H9 (cell line): ENCODE measurements around the gene KCNA2. TPM values are rescaled to one million over a fixed set of nuclear protein-coding genes. Genes with fewer than 3 reads are reported as not detected.

Experiments used
- DNase-seq: peaks from one replicate; pipeline ENCODE4 v3.0.0-alpha.2; 2017
- H2AFZ ChIP-seq: one replicate; pipeline ENCODE4 v1.6.1; 2013; ENCODE audit warnings: mild to moderate bottlenecking, low read length, control low read depth, moderate library complexity
- H2AK5ac ChIP-seq: 2 replicates; pipeline ENCODE4 v1.6.1; 2013; ENCODE audit warnings: low read length, control low read depth, mixed read lengths; ENCODE audit not compliant: insufficient read length
- H2BK120ac ChIP-seq: one replicate; pipeline ENCODE4 v1.6.1; 2013; ENCODE audit warnings: low read depth, mild to moderate bottlenecking, low read length, control low read depth, inconsistent platforms; ENCODE audit not compliant: poor library complexity, severe bottlenecking
- H2BK12ac ChIP-seq: 2 replicates; pipeline ENCODE4 v1.6.1; 2013; ENCODE audit warnings: low read length, control low read depth, mixed read lengths, low read depth; ENCODE audit not compliant: insufficient read length
- H2BK15ac ChIP-seq: 2 replicates; pipeline ENCODE4 v1.6.1; 2013; ENCODE audit warnings: low read depth, low read length, control low read depth
- H2BK20ac ChIP-seq: one replicate; pipeline ENCODE4 v1.6.1; 2013; ENCODE audit warnings: low read depth, mild to moderate bottlenecking, low read length, control low read depth, inconsistent platforms; ENCODE audit not compliant: poor library complexity, severe bottlenecking
- H2BK5ac ChIP-seq: 2 replicates; pipeline ENCODE4 v1.6.1; 2013; ENCODE audit warnings: low read length, control low read depth, mixed read lengths; ENCODE audit not compliant: insufficient read length
- H3K14ac ChIP-seq: 2 replicates; pipeline ENCODE4 v1.6.1; 2013; ENCODE audit warnings: low read length, control low read depth; ENCODE audit not compliant: insufficient read depth
- H3K18ac ChIP-seq: 2 replicates; pipeline ENCODE4 v1.6.1; 2013; ENCODE audit warnings: low read depth, mild to moderate bottlenecking, mixed read lengths, low read length, control low read depth; ENCODE audit not compliant: insufficient read length
- H3K23ac ChIP-seq: 2 replicates; pipeline ENCODE4 v1.6.1; 2013; ENCODE audit warnings: low read length, control low read depth, mixed read lengths, low read depth; ENCODE audit not compliant: insufficient read length
- H3K23me2 ChIP-seq: 2 replicates; pipeline ENCODE4 v1.6.1; 2013; ENCODE audit warnings: low read depth, mild to moderate bottlenecking, mixed read lengths, low read length, control low read depth; ENCODE audit not compliant: insufficient read length, poor library complexity, severe bottlenecking
- H3K27ac ChIP-seq: 2 replicates; pipeline ENCODE4 v1.5.1; 2013; ENCODE audit warnings: low read length, control low read depth, mixed read lengths, low read depth; ENCODE audit not compliant: insufficient read length
- H3K27me3 ChIP-seq: 2 replicates; pipeline ENCODE4 v1.6.1; 2013; ENCODE audit warnings: low read length, control low read depth, inconsistent platforms; ENCODE audit not compliant: insufficient read depth
- H3K4ac ChIP-seq: 2 replicates; pipeline ENCODE4 v1.6.1; 2013; ENCODE audit warnings: low read depth, mild to moderate bottlenecking, control low read depth, inconsistent platforms, low read length, moderate library complexity
- H3K4me1 ChIP-seq: 2 replicates; pipeline ENCODE4 v1.6.1; 2013; ENCODE audit warnings: low read length, control low read depth, inconsistent platforms; ENCODE audit not compliant: insufficient read depth
- H3K4me2 ChIP-seq: 2 replicates; pipeline ENCODE4 v1.6.1; 2013; ENCODE audit warnings: low read length, control low read depth, mixed read lengths; ENCODE audit not compliant: insufficient read length, insufficient read depth
- H3K56ac ChIP-seq: 2 replicates; pipeline ENCODE4 v1.6.1; 2013; ENCODE audit warnings: low read depth, mild to moderate bottlenecking, mixed read lengths, low read length, control low read depth; ENCODE audit not compliant: insufficient read length
- H3K79me1 ChIP-seq: 2 replicates; pipeline ENCODE4 v1.6.1; 2013; ENCODE audit warnings: low read depth, mild to moderate bottlenecking, moderate library complexity, low read length, control low read depth, inconsistent platforms; ENCODE audit not compliant: insufficient read depth, poor library complexity, severe bottlenecking
- H3K79me2 ChIP-seq: 2 replicates; pipeline ENCODE4 v1.6.1; 2013; ENCODE audit warnings: low read length, control low read depth, inconsistent platforms; ENCODE audit not compliant: insufficient read depth
- H3K9ac ChIP-seq: 2 replicates; pipeline ENCODE4 v1.6.1; 2013; ENCODE audit warnings: low read length, control low read depth, mixed read lengths; ENCODE audit not compliant: insufficient read length; ENCODE audit errors: extremely low read depth
- H3K9me3 ChIP-seq: one replicate; pipeline ENCODE4 v1.6.1; 2013; ENCODE audit warnings: low read depth, low read length, inconsistent platforms; ENCODE audit not compliant: control insufficient read depth
- H3T11ph ChIP-seq: one replicate; pipeline ENCODE4 v1.6.1; 2013; ENCODE audit warnings: mild to moderate bottlenecking, low read length, control low read depth, inconsistent platforms
- H4K20me1 ChIP-seq: one replicate; pipeline ENCODE4 v1.6.1; 2013; ENCODE audit not compliant: control insufficient read depth, insufficient read length, insufficient read depth
- H4K5ac ChIP-seq: 2 replicates; pipeline ENCODE4 v1.6.1; 2013; ENCODE audit warnings: low read depth, mild to moderate bottlenecking, mixed read lengths, low read length, control low read depth; ENCODE audit not compliant: insufficient read length
- H4K8ac ChIP-seq: replicated peaks from 2 replicates; pipeline ENCODE4 v1.6.1; 2013; ENCODE audit warnings: low read length, control low read depth, mixed read lengths, low read depth; ENCODE audit not compliant: insufficient read length
- H4K91ac ChIP-seq: 2 replicates; pipeline ENCODE4 v1.6.1; 2013; ENCODE audit warnings: low read depth, mild to moderate bottlenecking, moderate library complexity, mixed read lengths, low read length, control low read depth; ENCODE audit not compliant: insufficient read length
- H3K27ac Mint-ChIP-seq, 3 experiments: 2 replicates in 2 of 3; 3 replicates in 1 of 3; pipeline ENCODE4 v1.8.0; 2020 to 2021; ENCODE audit warnings: mixed read lengths in 3 of 3, mild to moderate bottlenecking in 1 of 3, moderate library complexity in 1 of 3
- H3K27me3 Mint-ChIP-seq: 2 replicates; pipeline ENCODE4 v1.8.0; 2021; ENCODE audit warnings: low read depth, mild to moderate bottlenecking, moderate library complexity, mixed read lengths
- H3K36me3 Mint-ChIP-seq, 3 experiments: 2 replicates in 2 of 3; 3 replicates in 1 of 3; pipeline ENCODE4 v1.8.0; 2020 to 2021; ENCODE audit warnings: low read depth in 3 of 3, mixed read lengths in 3 of 3; ENCODE audit not compliant: insufficient read depth in 1 of 3
- H3K4me1 Mint-ChIP-seq, 2 experiments: 2 replicates each; pipeline ENCODE4 v1.8.0; 2020; ENCODE audit warnings: mixed read lengths in 2 of 2
- H3K4me3 Mint-ChIP-seq, 2 experiments: 2 replicates in 1 of 2; 3 replicates in 1 of 2; pipeline ENCODE4 v1.8.0; 2020 to 2021; ENCODE audit warnings: mild to moderate bottlenecking in 2 of 2, mixed read lengths in 2 of 2, moderate library complexity in 1 of 2
- H3K9me3 Mint-ChIP-seq, 2 experiments: 2 replicates in 1 of 2; 3 replicates in 1 of 2; pipeline ENCODE4 v1.8.0; 2020; ENCODE audit warnings: mild to moderate bottlenecking in 2 of 2, mixed read lengths in 2 of 2, moderate library complexity in 1 of 2
- CTCF ChIP-seq: fragments of 200-600 bp; sonication (generic); conservative IDR thresholded peaks from 3 replicates; pipeline ENCODE4 v1.8.0; 2021; ENCODE audit warnings: antibody characterized with exemption, mild to moderate bottlenecking
- WGBS: extraction: QIAGEN DNeasy Blood & Tissue Kit; methylation state at CpG from one replicate; pipeline ENCODE4 v1.1.7; 2013; ENCODE audit warnings: missing lambda C conversion rate, low lambda C conversion rate, mixed read lengths; ENCODE audit not compliant: insufficient read length; ENCODE audit errors: extremely low coverage; 5-methylcytosine and 5-hydroxymethylcytosine counted together
- total RNA-seq: library from RNA; stranded (reverse); gene quantifications from 2 replicates; pipeline ENCODE4 v1.2.1, GENCODE V29; 2021

The KCNA2 gene
- total RNA-seq, 1 experiment from 2014 or later, result 0.33 TPM

GRCh38 chr1:110604586-110605148, 1.5 kb downstream of the KCNA2 start:
- Histone ChIP-seq H3K27me3 (peaks cover 46% of the 10 kb centered on the region), H3K9ac (no peak overlapping the region), H2BK20ac (no peak overlapping the region), H2BK120ac (no peak overlapping the region), H4K91ac (no peak overlapping the region), H3K56ac (no peak overlapping the region), H2BK12ac (no peak overlapping the region), H3K18ac (no peak overlapping the region), H2AK5ac (no peak overlapping the region), H3K4ac (no peak overlapping the region), H2AFZ (no peak overlapping the region), H2BK5ac (no peak overlapping the region), H3T11ph (no peak overlapping the region), H3K79me1 (no peaks in the 10 kb centered on the region), H3K14ac (no peak overlapping the region), H3K27ac (no peak overlapping the region), H3K4me2 (no peak overlapping the region), H3K23ac (no peak overlapping the region), H3K79me2 (no peaks in the 10 kb centered on the region), H3K4me1 (no peaks in the 10 kb centered on the region; the same call in 1 of the 2 replicates), H4K8ac (no peak overlapping the region), H3K23me2 (peaks cover 11% of the 10 kb centered on the region), H4K5ac (no peak overlapping the region), H3K9me3 (no peaks in the 10 kb centered on the region), H4K20me1 (no peaks in the 10 kb centered on the region), H2BK15ac (no peak overlapping the region)
- peaks cover 0 to 3% of the 10 kb centered on the region in 2 experiments; a peak in 1 of 5 replicates for H3K9me3 Mint-ChIP-seq
- H3K27me3 Mint-ChIP-seq, result peaks cover 89% of the 10 kb centered on the region
- TF ChIP-seq CTCF, result no peak
- H3K27ac Mint-ChIP-seq, result no peak overlapping the region
- H3K36me3 Mint-ChIP-seq, result no peaks in the 10 kb centered on the region; a peak in 1 of 7 replicates
- H3K4me3 Mint-ChIP-seq, result peak overlapping the region in 1 of 2 experiments; percentile 67; a peak in 1 of 5 replicates
- no CpG with 5 or more reads among the region's 9 CpGs for WGBS
- peaks cover 14 to 19% of the 10 kb centered on the region in 2 experiments for H3K4me1 Mint-ChIP-seq
- DNase-seq, result no peak
